ENCODE measurements around the gene COIL.

The COIL gene

DNA sequence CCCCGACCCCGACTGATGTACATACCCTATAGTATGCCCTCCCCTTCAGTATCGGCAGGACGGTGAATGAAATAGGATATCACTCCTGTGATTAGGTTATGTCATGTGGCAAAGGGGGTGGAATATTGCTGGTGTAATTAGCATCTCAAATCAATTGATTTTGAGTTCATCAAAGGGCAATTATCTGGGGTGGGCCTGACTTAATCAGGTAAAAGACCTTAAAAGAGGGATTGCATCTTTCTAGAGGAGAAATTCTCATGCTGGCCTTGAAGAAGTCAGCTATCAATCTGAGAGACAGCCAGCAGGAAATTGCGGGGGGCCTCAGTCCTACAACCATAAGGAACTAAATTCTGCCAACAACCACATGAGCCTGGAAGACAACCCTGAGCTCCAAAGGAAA lies 57.3 kb downstream of the COIL start:
- no peak for DNase-seq

GRCh38 chr17:56902348-56902747 lies 58.5 kb downstream of the COIL start:
- no peak for DNase-seq

DNA sequence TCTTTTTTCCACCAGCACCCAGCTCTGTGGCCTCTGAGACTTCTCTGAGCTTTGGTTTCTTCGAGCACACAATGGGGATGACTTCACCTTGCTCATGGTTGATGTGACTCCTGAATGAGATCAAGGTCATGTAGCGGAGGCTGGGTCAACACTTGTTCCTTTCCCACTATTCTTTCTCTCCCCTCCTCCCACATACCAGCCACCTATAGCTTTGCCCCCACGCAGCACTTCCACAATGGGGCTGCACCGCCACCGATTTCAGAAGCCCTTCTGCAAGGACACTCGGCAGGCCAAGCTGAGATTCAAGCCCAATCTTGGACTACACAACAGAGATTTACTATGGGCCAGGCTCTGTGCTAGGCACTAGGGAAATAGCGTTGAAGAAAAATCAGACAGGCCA lies 61.4 kb downstream of the COIL start:
- DNase-seq: no peak

GRCh38 chr17:56898874-56899273 lies 62.0 kb downstream of the COIL start:
- no peak for DNase-seq

- no peak for DNase-seq
Measured at GRCh38 chr17:56897646-56898424, 63.0 kb downstream of the COIL start.

DNA sequence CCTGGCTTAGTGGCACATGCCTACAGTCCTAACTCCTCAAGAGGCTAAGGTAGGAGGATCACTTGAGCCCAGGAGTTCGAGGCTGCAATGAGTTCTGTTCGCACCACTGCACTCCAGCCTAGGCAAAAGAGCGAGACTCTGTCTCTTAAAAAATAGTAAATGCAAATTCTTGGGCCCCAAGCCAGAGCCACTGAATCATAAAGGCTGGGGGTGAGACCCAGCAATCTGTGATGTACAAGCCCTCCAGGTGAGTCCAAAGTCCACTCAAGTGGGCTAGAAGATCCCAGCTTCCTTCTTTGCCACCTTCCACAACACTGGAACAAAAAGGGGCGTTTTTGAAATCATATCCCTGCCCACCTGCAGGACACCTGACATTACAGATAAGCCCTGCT lies 63.9 kb downstream of the COIL start:
- DNase-seq: no peak

DNA sequence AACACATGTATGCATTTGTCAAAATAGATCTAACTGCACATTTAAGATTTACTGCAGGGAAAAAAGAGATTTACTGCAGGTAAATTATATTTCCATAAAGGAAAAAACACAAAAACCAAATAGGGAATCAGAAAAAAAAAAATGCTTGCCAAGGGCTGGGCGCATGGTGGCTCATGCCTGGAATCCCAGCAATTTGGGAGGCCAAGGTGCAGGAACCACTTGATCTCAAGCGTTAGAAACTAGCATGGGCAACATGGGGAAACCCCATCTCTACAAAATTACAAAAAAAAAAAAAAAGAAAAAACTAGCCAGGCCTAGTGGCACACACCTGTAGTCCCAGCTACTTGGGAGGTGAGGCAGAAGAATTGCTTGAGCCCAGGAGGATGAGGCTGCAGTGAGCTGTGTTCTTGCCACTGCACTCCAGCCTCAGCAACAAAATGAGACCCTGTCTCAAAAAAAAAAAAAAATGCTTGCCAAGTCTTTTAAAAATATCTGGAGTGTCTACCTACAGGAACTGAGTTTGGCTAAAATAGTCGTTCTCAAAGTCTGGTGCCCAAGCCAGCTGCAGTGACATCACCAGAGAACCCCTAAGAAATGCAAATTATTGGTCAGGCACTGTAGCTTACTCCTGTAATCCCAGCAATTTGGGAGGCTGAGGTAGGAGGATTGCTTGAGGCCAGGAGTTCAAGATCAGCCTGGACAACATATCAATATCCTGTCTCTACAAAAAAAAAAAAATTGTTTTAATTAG lies 64.5 kb downstream of the COIL start:
- no peak for DNase-seq

DNA sequence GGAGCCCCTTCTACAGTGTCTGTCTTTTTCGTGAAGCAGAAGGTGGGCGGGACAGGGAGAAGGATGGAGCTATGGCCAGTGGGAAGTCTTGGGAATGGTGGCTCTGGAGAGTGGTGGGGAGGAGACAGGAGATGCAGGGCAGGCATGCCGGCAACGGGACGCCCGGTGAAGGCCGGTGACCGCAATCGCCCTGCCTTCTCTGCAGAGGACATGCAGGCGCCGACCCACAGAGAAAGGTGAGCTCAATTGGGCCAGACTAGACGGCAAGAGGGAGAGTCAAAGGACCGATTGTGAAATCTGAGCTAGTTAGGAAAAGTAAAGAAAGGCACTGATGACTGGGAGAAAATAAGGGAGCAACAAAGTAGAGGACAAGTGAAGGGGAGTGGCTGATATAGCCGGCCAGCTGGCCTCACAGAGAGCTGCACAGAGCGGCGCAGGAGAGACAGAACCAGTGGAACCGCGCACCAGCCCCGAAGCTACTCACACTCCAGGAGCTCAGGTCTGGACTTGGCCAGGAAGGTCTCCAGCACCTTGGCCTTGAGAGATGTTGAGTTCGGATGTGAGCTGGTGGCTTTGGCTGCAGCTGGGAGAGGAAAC lies 65.9 kb downstream of the COIL start:
- DNase-seq: no peak

GRCh38 chr17:56893503-56893902 lies 67.3 kb downstream of the COIL start:
- DNase-seq: no peak

- DNase-seq: no peak
Measured at GRCh38 chr17:56892333-56892732, 68.5 kb downstream of the COIL start.

DNA sequence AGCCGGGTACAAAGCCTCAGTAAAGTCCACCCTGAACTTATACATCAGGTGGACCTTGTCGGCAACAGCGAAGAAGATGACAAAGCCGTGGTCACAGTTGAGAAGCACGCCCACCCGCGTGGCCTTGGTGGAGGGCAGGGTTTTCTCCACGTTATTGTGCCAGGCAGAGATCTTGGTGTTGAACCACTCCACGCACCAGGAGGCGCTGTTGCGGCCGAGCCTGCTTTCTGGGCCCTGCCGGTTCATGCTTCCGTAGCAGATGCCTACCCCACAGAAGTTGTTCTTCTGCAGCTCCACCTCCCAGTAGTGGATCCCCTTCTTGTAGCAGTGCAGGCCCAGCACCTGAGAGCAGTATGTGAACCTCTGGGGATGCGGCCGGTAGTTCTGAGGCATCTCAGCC lies 69.1 kb downstream of the COIL start:
- peak; percentile 59 for DNase-seq

DNA sequence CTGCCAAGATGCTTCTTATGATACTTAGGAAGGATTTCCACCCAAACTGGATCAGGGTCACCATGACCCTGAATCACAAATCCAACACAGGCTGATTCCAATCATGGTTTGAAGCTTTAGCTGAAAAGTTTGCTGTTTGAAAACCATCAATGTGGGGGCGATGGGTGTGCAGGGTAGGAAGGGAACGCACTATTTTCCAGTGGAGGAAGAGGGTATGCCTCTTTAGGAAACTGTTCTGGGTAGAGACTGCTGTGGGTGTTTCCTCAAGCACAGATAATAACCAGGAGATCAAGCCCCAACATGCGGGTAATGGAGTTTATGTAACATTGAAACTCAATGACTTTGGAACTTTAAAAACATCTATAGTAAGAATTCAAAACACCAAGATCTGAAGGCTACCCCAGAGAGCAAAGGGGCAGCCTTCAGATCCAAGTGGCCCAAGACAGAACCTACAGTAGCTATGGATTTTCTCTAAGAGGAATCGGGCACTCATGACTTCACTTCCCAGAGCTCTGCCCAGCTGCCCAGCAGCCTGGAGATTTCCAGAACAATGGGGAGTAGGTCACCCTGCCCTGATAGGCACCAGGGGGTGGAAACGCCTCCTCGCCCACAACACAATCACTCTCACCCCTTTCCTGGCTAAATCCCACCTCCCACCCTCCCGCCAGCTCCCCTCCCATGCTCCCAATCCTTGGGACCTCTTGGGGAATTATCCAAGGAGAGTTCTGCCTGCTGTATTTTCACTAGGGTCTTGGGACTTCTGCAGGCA lies 69.8 kb downstream of the COIL start:
- no peak for DNase-seq

DNA sequence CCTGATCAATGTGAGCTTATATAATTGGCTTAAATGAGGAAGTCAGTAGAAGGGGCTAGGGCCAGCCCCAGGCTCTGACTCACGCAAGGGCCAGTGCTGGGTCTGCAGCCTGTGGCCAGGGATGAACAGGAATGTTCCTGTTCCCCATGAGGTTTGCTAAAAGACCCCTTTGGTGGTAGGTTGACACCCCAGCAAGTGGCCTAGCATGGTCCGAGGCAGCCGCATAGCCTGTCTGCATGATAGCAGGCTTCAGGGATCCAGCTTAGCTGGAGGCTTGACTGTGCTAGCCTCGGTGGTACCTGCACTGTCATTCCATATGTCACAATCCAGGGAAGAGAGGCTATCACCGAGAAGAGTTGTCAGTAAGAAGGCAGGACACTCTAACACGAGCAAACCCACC lies 70.5 kb downstream of the COIL start:
- no peak for DNase-seq

Measured in stimulated activated CD4-positive, alpha-beta T cell treated with anti-CD3 and anti-CD28 coated beads, Interleukin-4, amount 100 ng/mL, for 24 hours (primary cell).